Erythroblast (primary cell): ENCODE data around the gene BLACAT1.

Experiments used
- GATA1 ChIP-seq: IDR thresholded peaks from 2 replicates; pipeline ENCODE4 v1.6.1; 2011; ENCODE audit warnings: low read depth, mild to moderate bottlenecking, control low read depth, low read length, moderate library complexity
- POLR2A ChIP-seq: IDR thresholded peaks from 2 replicates; pipeline ENCODE4 v1.6.1; 2011; ENCODE audit warnings: mild to moderate bottlenecking, low read length

DNA sequence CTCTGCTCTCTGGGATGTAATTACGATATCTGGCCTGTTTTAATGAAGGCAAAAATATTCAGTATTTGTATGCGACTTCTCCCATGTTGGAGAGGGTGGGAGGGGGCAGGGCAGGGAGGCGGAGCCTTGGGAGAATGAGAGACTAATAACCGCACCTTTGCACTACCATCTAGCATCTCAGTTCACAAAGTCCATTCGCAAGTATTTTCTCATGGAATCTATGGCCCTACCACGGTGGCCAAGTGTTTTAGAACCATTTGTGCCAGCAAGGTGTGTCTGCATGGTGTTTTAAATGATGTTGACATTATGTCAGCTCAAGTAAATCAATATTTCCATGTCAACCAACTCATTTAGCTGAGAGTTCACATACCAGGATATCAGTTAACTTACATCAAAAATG is 14.3 kb upstream of the BLACAT1 start:
- TF ChIP-seq POLR2A (no peak), GATA1 (no peak)
